DMS79 treated with DMSO at 0.1 percent for 48 hours (cell line): ENCODE data around the gene MRPL2.
"Not testable (repeated sequence)": the region's sequence is repeated elsewhere in the genome, so short reads cannot be mapped to it uniquely, and the experiment has no call there.

Source experiments
- DNase-seq: peaks from one replicate; lab custom pipeline; 2025; lab: John Stamatoyannopoulos, UW

Gene MRPL2

DNA sequence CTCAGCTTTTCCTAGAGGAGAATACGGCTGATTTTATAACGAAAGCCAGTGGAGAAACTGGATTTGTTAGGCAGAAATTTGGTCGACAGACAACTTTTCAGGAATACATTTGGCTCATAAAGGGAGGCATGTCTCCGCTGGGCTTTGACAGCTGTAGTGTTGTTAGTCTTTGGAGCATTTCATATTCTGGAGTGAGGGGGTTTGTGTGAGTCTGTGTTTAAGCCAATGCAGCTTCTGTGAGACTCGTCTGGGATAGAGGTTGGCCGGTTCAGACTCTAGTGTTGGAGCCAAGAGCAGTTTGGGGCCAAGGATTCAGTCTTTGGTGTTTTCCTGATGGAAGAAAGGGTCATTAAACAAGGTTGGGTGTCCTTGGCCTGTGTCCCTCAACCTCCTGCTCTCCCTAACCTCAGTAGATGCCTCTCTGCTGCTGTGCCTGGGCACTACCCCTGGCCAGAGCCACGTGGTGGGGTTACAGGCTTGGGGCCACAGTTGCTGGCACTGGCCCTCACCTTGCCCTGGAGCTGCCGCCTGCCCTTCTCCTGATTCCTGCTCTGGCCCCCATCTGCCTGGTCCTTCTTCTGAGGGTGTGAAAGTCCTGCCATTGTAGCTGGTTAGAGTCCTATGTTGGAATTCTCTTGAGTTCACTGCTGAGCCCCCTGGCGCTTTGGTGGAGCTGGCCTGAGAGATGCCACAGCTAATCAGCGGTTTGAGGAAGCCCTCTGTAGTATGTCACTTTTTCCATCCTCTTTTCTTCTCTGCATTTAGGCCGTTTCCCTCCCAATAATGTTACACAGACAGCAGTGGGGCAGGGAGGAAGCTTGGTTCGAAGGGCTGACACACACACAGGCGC lies 23.8 kb upstream of the MRPL2 start:
- no peak for DNase-seq

DNA sequence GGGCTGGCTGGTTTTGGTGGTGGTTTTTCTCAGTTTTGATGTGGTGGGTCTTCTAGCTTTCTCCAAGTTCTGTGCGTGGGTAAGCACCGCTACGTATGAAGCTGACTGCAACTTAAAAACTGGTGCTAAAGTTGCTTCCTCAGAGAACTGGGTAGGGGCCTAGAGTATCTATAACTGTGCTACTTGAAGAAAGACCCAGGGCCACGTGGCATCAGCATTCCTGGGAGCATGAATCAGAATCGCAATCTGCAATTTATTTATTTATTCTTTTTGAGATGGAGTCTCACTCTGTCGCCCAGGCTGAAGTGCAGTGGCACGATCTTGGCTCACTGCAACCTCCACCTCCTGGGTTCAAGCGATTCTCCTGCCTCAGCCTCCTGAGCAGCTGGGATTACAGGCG lies 22.7 kb upstream of the MRPL2 start:
- not testable (repeated sequence) for DNase-seq

DNA sequence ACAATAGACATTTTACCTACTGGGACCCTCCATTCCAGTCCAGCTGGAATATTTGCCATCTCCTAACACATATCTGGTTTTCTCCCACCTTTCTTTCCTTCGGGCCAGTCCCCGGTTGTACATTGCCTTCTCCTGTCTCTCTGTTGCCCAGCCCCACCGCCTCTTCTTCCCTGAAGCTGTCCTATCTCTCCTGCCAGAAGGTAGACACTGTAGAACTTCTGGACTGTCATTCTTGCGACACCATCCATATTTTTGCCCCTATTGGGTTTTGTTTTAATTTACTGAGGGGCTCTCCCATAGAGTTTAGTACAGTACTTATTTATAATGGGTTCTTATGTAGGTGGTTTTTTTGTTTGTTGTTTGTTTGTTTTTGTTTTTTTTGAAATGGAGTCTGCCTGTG lies 21.8 kb upstream of the MRPL2 start:
- no peak for DNase-seq

DNA sequence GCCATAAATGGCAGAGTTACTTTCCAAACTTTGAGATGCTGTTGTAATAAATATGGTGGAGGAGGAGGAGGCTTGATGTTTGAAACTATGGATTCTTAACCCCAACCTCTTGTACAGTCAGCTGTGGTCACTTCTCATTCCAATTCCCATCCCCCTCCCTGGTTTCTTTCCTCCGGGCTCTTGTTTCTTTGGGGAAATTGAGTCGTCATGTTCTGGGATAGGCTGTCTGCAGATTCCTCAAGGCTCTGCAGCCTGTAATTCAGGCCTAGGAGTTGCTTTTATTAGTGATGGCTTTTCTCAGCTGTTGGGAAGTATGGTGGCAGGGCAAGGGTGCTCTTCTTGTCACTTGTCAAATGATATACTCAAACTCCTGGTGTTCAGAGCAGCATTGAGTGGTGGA lies 19.5 kb upstream of the MRPL2 start:
- DNase-seq = no peak

DNA sequence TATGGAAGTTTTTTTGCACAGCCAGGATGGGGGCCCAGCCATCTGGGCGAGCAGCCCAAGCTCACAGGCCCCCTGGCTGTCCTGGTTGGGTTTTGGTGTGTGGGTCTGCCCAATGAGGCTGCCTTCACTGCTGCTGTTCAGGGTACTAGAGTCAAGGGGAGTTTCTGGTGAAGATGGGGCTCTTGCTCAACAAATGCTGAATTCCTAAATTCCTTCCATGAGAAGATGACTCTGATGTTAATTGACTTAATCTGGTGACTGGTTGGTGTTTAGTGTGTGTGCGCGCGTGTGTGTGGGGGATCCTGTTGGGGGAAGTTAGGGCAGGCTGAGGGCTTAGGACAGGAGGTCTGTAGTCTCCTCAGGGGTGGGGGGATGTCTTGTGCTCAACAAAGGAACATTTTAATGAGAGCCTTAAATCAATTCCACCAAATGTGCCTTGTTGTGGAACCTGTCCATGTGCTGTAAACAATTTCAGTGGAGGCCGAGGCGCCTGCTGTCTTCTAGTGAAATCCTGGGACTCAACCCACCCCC lies 18.8 kb upstream of the MRPL2 start:
- DNase-seq = no peak

DNA sequence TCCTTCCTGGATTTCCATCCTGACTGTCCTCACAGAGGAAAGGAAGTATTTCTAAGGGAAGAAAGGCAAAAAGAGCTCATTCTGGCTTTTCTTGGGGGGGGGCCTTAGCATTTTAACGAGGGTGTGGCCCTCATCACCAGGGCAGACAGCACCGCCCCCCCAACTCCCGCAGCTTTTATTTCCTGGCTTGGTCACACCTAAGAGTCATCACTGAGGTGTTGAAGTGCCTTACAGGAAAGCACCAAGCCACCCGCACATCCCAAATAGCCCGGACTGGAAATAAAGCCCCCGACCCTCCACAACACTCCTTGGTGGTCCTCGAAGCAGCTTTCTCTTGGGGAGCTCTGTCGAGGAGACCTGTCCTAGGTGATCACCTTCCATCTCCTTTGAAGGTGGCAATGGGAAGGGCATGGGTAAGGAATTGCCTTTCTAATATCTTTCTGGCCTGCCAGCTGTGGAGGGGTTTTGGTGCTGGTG lies 18.1 kb upstream of the MRPL2 start:
- no peak for DNase-seq

DNA sequence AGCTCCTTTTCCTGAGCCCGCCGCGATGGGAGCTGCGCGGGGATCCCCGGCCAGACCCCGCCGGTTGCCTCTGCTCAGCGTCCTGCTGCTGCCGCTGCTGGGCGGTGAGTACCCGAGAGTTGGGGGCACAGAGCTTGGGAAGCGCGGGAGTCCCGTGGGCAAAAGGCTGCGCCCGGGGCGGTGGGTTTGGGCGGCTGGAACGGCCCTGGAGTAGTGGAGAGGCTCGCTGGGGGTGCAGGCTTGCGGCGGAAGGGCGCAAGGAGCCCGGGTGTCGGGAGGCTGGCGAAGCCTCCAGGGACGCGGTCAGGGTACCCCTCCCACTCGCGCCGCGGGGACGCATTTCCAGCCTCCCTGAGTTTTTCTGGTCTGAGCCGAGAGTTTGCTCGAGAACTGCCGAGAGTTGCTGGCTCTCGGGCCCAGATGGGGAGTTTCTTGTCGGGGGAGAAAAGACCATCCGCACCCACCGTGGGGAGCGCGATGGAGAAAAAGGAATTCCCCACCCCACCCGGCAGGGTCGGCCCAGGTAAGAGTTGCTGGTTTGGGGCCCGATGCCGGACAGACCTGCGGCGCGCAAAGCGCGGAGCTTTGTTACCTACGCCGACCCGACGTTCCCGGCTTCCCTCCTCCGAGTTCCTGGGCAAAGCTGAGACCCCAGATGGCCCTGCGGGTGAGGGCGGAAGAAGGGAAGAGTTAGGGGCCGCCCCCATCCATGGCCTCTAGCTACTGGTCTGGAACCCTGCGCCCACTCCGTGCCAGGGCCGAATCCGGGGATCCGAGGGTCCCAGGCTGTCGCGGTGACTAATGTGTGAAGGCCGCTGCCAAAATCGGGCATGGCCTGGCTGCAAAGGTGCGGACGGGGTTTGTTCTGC lies 17.5 kb upstream of the MRPL2 start:
- DNase-seq = peak; percentile 64

DNA sequence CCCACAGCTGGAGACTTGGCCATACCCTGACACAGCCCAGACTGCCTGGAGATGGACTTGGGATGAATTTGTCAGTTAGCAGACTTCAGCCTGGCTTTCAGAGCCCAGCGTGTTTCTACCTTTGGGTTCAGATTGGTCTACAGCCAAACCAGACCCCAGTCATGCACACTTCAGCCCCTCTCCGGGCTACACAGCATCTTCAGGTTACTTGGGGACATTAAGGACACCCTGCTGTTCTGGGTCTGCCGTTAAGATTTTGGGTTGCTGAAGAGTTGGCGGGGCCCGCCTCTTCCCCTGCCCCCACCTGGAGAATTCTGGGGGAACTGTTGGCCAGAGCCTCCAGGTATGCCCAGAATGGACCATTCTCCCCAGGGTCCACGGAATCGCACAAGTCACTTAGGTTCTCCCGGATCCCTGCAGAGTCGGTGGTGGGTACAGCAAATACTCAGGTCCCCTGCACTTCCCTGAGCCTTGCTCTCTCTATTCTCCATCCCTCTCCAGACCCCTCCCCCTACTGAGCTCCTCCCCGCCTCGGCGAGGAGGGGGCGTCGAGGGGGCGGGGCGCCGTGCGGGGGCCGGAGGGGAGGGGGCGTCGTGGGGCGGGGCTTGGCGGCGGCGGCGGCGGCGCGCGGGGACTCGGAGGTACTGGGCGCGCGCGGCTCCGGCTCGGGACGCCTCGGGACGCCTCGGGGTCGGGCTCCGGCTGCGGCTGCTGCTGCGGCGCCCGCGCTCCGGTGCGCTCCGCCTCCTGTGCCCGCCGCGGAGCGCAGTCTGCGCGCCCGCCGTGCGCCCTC lies 16.6 kb upstream of the MRPL2 start, which contains the start of gene PTK7:
PTK7 (plus strand) TSS at position 645 of the 794 bp plus-strand sequence. CDS start 175 bp downstream, outside the sequence.
- DNase-seq = peak; percentile 84

DNA sequence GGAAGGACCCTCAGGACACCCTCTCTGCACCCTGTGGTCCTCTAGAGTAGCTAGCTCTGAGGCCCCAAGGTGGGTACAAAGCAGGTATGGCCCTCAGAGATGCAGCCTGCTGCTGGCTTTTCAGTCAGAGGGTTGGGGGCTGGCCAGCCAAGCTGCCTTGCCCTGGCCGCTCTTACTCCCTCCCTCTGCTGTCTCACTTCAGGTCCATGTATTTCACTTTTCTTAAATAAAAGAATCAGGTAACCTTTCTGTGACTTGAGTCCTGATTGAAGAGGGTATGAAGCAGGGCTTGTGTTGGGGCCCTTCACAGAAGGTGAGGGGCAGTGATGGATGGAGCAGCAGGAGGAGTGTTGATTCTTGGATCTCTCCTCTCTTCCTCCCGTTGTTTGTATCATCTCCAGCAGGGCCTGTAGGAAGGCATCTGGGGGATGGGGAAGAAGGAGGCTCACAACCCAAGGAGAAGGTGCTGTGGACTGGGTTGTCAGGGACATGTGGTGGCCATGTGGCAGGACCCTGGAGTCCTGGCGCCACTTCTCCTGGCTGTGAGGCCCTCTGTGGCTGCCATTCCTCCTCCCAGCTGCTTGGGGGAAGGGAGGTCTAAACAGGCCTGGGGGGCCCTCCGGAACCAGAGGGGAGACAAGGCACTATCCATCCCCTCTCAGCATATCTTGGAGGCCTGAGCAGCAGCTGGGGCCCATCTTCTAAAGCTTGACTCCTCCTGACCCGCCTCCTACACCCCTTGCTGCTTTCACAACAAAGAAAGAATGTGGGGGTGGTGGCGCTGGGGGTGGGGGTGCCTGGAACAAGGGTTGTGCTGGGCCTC lies 15.8 kb upstream of the MRPL2 start:
- no peak for DNase-seq

DNA sequence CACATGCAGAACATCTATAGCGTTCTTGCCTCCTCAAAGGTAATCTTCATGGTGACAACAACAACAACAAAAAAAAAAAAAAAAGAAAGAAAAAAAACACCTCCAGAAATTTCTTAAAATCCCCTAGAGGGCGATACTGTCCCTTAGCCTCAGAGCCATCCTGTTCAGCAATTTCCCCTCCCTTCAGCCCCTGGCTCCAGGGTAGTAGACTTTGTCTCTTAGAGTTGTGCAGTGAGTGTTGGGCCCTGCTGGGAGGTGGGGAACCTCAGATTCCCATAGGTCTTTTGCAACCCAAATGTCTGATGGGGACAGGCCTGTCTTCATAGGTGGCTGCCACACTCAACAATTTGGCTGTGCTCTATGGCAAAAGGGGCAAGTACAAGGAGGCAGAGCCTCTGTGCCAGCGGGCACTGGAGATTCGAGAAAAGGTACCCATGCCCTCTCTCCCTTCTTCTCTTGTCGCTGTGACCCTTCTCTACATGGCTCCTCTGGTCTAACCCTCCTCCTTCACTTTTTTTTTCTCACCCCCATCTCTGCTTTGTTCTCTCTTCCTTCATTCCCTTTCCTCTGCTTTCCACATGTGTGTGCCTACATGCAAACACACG lies 10.9 kb upstream of the MRPL2 start:
- peak; percentile 54 for DNase-seq

DNA sequence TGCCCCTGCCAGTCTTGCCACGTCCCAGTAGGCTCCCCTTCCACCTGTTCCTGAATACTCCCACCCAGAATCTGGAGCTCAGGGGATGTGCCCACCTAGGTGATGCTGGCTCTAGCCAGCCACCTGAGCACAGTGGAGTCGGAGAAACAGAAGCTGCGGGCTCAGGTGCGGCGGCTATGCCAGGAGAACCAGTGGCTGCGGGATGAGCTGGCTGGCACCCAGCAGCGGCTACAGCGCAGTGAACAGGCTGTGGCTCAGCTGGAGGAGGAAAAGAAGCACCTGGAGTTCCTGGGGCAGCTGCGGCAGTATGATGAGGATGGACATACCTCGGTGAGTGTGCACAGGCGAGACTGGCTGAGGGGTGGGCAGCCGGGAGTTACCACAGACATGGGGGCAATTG lies 3.6 kb upstream of the MRPL2 start:
- no peak for DNase-seq

DNA sequence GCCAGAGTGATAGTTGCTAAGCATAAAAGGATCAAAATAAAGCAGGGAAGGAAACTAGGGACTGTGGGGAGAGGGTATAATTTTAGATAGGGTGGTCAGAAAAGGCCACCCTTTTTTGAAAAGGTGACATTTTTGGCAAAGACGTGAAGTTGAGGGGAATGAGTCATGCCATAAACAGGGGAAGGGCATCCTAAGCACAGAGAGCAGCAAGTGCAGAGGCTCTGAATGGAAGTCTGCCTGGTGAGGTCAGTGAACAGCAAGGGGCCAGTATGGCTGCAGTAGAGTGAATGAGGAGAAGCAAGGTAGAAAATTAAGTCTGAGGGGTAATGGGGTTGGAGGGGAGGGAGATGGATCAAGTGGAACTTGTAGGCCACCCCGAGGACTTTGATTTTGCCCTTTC lies 2.6 kb upstream of the MRPL2 start:
- DNase-seq = no peak

DNA sequence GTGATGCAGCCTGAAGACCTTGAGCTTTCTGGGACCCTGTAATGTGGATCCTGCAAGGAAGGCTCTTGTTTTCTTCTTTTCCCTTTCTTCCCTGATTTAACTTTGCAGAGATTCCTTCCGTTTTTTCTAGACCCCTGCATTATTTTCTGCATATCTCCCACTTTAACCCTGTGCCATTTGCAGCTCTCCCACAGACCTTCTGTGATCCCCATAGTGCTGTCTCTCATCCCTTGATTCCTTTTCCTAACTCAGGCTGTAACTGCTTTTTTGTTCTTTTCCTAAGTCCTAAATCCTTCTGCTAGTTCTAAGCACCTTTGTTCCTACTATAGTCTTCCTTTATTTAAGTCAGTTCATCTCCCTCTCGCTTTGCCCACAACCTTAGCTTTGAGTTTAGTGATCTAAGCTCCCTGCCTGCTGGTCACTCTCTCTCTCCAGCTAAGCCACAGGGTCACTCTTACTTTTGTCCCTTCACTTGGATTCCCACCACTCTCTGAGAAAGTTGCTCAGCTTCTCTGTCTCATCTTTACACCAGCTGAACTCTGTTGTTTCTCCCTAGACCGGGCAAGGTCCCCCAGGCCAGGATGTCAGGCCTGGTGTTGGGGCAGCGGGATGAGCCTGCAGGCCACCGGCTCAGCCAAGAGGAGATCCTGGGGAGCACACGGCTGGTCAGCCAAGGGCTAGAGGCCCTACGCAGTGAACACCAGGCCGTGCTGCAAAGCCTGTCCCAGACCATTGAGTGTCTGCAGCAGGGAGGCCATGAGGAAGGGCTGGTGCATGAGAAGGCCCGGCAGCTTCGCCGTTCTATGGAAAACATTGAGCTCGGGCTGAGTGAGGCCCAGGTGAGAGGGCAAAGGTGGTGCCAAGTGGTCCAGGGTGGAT lies 1.8 kb upstream of the MRPL2 start:
- DNase-seq = no peak

DNA sequence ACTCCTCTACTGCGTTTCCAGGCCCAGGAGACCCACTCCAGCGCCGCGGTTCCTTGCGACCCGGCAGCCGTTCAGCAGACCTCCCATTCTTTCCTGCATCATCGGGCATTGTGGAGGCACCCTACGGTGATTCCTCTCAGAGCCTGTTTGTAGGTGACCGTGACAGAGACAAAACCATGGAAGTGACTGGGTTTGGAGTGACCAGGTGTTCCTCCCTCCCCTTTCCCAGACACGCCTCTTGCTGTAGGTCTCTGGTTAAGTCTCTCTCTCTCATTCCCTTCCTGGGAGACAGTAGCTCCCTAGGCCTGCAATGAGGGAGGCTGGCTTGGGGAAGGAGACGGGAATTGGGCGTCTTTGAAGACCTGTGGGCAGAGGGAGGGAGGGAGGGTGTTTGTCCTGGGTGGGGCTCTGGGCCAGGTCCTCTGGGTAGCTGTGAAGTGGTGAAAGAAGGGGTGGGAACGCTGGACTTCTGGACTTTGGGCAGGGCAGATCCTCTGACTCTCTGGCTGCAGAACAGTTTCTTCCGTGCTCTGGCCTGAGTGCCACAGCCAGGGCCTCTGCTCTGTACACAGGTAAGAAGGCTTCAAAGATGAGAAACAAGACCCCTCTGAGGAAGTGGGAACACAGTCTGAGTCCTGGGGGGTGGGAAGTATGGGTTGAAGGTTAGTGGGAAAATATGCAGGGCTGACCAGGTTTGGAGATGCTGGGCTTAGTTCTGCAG lies 960 bp upstream of the MRPL2 start:
- peak; percentile 41 for DNase-seq

DNA sequence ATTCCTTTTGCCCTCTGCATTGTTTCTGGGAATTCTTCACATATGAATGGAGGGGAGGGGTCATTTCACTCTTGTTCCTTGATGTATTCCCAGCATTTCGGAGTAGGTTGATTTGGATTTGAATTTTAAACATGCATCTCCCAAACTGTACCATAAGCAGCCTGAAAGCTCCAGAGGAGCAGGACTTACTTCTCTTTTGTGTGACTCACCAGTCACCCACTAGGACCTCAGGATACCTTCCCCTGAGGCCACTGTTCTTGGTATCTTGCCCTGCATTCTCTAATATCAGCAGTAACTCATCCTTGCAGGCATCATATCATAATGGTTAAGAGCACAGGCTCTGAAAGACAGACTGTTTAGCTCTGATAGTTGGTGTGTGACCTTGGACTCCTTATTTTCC lies 703 bp downstream of the MRPL2 start:
- no peak for DNase-seq

DNA sequence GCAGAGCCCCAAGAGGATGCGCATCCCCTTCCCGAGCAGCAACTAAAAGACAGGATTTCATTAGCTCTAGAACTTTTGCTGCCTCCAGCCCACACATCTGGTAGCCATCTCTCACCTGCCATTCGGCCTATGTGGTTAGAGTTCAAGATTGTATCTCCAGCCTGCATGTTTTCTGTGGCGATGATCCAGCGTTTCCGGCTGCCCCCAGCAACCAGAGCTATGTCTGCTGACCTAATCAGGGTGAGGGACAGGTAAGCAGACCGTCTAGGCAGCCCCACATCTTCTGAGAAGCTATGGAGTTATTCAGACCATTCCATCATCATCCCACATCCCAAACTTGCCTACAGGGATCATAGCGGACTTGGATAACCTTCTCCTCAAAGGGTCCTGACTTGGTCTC lies 3.3 kb downstream of the MRPL2 start:
- no peak for DNase-seq

DNA sequence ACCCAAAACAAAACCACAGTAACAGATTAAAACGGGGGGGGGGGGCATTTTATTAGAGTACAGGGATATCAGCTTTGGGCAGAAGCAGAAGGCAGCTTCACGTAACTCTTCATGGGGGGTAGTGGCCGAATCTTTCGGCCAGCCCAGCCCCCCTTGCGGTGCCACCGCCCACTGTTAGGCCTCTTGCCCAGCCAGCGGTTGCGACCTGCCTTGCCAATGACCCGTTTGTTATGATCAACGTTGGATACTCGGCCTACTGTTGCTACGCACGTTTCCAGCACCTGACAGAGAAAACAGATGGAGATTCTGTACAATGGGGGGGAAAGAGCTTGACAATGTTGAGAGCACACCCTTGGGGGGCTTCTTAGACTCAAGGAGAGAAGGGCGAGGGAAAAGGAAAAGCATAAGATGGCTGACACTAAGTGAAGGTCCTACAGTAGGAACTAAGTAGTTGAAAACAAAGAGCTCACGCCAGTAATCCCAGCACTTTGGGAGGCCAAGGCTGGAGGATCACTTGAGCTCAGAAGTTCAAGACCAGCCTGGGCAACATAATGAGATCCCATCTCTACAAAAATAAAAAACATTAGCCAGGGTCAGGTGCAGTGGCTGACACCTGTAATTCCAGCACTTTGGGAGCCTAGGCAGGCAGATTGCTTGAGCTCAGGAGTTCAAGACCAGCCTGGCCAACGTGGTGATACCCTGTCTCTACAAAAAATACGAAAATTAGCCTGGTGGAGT lies 4.9 kb downstream of the MRPL2 start:
- no peak for DNase-seq

DNA sequence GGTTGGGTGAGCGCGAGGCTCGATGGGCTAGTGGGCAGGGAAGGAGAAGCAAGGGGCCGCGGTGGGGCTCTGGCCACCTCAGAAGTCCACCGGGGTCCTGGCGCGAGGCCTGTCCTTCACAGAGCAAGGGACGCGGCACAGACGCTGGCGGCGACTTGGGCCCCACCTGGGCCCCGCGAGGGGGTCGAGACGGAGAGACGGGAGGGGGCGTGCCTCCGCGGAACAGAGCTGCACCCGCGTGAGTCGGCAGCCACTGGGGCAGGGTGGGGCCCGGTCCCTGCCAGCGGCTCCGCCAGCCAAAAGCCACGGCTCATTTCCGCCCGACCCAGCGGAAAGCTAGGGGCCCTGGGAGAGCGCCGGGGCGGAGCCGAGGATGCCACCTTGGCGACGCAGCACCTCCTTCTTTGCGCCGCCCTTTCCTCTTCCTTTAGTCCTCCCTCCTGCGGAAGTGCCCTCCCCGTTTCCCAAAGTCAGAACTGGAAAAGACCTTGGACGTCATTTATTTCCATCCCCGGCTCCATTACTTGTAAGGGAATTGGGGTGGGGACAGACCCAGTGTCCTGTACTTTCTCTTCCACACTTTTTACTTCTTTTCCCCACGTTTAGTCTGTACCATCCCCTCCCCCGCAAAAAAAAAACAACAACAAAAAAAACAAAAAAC lies 5.6 kb downstream of the MRPL2 start, which contains the start of gene CUL7:
CUL7 (minus strand) TSS at position 307 of the 661 bp plus-strand sequence. CDS start 1,063 bp downstream, outside the sequence.
- peak; percentile 95 for DNase-seq
